ENCODE data around the gene JUND. TPM values are rescaled to one million over a fixed set of nuclear protein-coding genes. Genes with fewer than 3 reads are reported as not detected.
A peak's percentile ranks its signal among the peaks of the same experiment; 100 is the strongest.

The JUND gene
- total RNA-seq, 1 experiment from 2014 or later = 128 TPM

DNA sequence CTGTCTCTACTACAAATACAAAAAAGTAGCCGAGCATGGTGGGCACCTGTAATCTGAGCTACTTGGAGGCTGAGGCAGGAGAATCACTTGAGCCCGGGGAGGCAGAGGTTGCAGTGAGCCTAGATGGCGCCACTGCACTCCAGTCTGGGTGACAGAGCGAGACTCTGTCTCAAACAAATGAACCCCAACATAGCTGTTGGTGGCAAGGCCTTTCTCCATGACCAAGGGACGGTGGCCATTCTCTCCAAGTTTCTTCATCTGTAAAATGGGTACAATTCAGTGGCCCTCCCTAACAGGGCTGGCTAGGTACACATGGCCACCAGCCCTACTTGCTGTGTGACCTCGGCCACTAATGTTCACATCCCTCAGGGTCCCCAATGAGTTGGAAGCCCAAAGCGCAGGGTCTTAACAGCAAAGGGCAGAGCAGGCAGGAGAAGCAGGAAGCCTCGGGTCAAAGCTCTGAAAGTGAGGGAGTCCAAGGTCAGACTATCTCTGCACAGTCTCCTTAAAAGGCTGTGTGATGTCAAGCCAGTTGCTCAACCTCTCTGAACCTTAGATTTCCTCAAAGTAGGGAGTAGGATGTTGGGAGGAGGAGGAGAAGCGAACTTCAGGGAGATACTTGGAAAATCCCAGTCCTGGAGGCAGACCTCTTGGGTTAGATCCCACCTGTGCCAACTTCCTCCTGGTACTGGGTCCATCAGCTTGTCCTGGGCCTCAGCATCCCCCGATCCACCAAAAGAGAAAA, 2.7 kb downstream of the JUND start:
- POLR2A ChIA-PET (ENCODE audit: low non-redundant PET) = interaction anchor here (0.6 to 0.7 kb wide), 4 partner anchors 14 to 653 kb away, joined by 3 to 11 read pairs (median 4); no protein-coding TSS in a partner anchor
- peak; percentile 56 for TF ChIP-seq CTCF (conservative IDR thresholded peaks at IDR 0.05; ENCODE audit: low read depth, low read length)
- TF ChIP-seq EZH2 (IDR thresholded peaks at IDR 0.05; ENCODE audit: borderline replicate concordance, low read depth, low read length, poor library complexity, severe bottlenecking) = no peak

GRCh38 chr19:18274781-18275356, 6.6 kb downstream of the JUND start:
- no peak for DNase-seq (ENCODE audit: low spot score)

More for the DNA sequence above, 2.7 kb downstream of the JUND start:
- intact Hi-C loops (cut with micrococcal nuclease; ENCODE audit: unreplicated experiment) = loop anchor here (1.0 kb wide), 1 partner anchor 45 kb away; the partner anchor contains the start of gene LSM4
- CTCF ChIA-PET = interaction anchor here (0.5 to 2.1 kb wide), 14 partner anchors 8 to 157 kb away, joined by 3 to 74 read pairs (median 6); partner anchors contain the start of genes LSM4 and MPV17L2
- H3K9me3 ChIP-seq (ENCODE audit: low read depth, low read length, poor library complexity, severe bottlenecking) = no peaks in the 10 kb centered on the region
- no peak for DNase-seq (ENCODE audit: low spot score)
- no peaks in the 10 kb centered on the region for H3K27me3 ChIP-seq (replicated peaks; ENCODE audit: insufficient read depth, low read depth, low read length, poor library complexity)
- H3K36me3 ChIP-seq (ENCODE audit: insufficient read depth, low read length, poor library complexity, severe bottlenecking) = peaks cover 36% of the 10 kb centered on the region
- peak overlapping the region; percentile 99 for H3K27ac ChIP-seq (ENCODE audit: low read depth, low read length, poor library complexity, severe bottlenecking)
- peaks cover 23% of the 10 kb centered on the region for H3K4me1 ChIP-seq (ENCODE audit: insufficient read depth, low read length, poor library complexity, severe bottlenecking)
- H3K4me3 ChIP-seq (ENCODE audit: low read depth, low read length, poor library complexity, severe bottlenecking) = peak overlapping the region; percentile 86
- no TSS peak for BruUV-seq (replicated peaks)

More at GRCh38 chr19:18274781-18275356, 6.6 kb downstream of the JUND start:
- no peaks in the 10 kb centered on the region for H3K27me3 ChIP-seq (replicated peaks; ENCODE audit: insufficient read depth, low read depth, low read length, poor library complexity)
- BruUV-seq (replicated peaks) = no TSS peak
- POLR2A ChIA-PET (ENCODE audit: low non-redundant PET) = no interaction called here
- intact Hi-C loops (cut with micrococcal nuclease; ENCODE audit: unreplicated experiment) = no loop called here
- no peak overlapping the region for H3K27ac ChIP-seq (ENCODE audit: low read depth, low read length, poor library complexity, severe bottlenecking)
- peaks cover 13% of the 10 kb centered on the region for H3K4me1 ChIP-seq (ENCODE audit: insufficient read depth, low read length, poor library complexity, severe bottlenecking)
- TF ChIP-seq EZH2 (IDR thresholded peaks at IDR 0.05; ENCODE audit: borderline replicate concordance, low read depth, low read length, poor library complexity, severe bottlenecking) (no peak), CTCF (conservative IDR thresholded peaks at IDR 0.05; ENCODE audit: low read depth, low read length) (no peak)
- no peak overlapping the region for H3K4me3 ChIP-seq (ENCODE audit: low read depth, low read length, poor library complexity, severe bottlenecking)
- H3K36me3 ChIP-seq (ENCODE audit: insufficient read depth, low read length, poor library complexity, severe bottlenecking) = peaks cover 36% of the 10 kb centered on the region
- H3K9me3 ChIP-seq (ENCODE audit: low read depth, low read length, poor library complexity, severe bottlenecking) = no peaks in the 10 kb centered on the region
- CTCF ChIA-PET = interaction anchor here (0.6 kb wide), 1 partner anchor 126 kb away, joined by 3 read pairs; no protein-coding TSS in a partner anchor

Measured in A673 (cell line).